Measurements from ENCODE around the gene PRC1.

GRCh38 chr15:90918034-90918788 is 76.1 kb downstream of the PRC1 start:
- TF ChIP-seq POLR2A (IDR thresholded peaks at IDR 0.05): no peak
- TF ChIP-seq CTCF (IDR thresholded peaks at IDR 0.05): no peak
- TF ChIP-seq POLR2AphosphoS5 (IDR thresholded peaks at IDR 0.05): no peak

All from breast epithelium (tissue), 3 donors.